Measurements from ENCODE around the gene NAE1. TPM values are rescaled to one million over a fixed set of nuclear protein-coding genes. Genes with fewer than 3 reads are reported as not detected.

Gene NAE1
- total RNA-seq, 1 experiment from 2014 or later: 129 TPM

GRCh38 chr16:66857437-66857836 is 26.7 kb upstream of the NAE1 start (continued):
- TF ChIP-seq, protein P1, sequence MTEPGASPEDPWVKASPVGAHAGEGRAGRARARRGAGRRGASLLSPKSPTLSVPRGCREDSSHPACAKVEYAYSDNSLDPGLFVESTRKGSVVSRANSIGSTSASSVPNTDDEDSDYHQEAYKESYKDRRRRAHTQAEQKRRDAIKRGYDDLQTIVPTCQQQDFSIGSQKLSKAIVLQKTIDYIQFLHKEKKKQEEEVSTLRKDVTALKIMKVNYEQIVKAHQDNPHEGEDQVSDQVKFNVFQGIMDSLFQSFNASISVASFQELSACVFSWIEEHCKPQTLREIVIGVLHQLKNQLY (CRISPR knock-in tag; IDR thresholded peaks at IDR 0.05): no peak
- TF ChIP-seq ZNF263 (CRISPR knock-in tag; IDR thresholded peaks at IDR 0.05; ENCODE audit: low read depth): no peak
- TF ChIP-seq, protein P2, sequence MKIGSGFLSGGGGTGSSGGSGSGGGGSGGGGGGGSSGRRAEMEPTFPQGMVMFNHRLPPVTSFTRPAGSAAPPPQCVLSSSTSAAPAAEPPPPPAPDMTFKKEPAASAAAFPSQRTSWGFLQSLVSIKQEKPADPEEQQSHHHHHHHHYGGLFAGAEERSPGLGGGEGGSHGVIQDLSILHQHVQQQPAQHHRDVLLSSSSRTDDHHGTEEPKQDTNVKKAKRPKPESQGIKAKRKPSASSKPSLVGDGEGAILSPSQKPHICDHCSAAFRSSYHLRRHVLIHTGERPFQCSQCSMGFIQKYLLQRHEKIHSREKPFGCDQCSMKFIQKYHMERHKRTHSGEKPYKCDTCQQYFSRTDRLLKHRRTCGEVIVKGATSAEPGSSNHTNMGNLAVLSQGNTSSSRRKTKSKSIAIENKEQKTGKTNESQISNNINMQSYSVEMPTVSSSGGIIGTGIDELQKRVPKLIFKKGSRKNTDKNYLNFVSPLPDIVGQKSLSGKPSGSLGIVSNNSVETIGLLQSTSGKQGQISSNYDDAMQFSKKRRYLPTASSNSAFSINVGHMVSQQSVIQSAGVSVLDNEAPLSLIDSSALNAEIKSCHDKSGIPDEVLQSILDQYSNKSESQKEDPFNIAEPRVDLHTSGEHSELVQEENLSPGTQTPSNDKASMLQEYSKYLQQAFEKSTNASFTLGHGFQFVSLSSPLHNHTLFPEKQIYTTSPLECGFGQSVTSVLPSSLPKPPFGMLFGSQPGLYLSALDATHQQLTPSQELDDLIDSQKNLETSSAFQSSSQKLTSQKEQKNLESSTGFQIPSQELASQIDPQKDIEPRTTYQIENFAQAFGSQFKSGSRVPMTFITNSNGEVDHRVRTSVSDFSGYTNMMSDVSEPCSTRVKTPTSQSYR (CRISPR knock-in tag; IDR thresholded peaks at IDR 0.05): no peak

DNA sequence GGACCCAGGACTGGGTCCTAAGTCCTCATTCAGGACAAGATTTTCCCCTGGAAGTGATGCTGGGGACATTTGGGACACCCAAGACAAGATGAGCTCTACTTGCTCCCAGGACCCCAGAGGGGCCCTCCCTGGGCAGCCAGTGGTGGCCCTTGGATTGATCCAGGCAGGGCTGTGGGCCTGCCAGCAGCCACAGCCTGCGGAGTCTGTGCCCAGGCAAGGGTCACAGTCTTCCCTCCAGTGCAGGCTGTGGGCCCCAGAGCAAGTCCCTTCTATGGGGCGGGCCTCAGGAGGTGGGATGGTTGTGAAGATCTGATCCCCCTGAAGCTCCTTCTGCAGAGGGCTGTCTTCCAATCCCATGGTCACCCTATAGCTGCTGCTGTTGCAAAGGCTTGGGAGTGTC is 26.0 kb upstream of the NAE1 start:
- ChIA-PET POLR2A (no interaction called here), CTCF (interaction anchor here (0.9 to 5.7 kb wide), 6 partner anchors 11 to 248 kb away, joined by 3 to 41 read pairs (median 9); partner anchors contain the start of gene NAE1)
- Mint-ChIP-seq H3K9me3 (no peaks in the 10 kb centered on the region), H3K36me3 (no peaks in the 10 kb centered on the region), H3K27me3 (ENCODE audit: low read depth) (no peaks in the 10 kb centered on the region; the same call in 1 of the 2 replicates), H3K4me3 (no peak overlapping the region), H3K4me1 (no peaks in the 10 kb centered on the region), H3K27ac (no peak overlapping the region)
- ATAC-seq: no peak
- no peak for DNase-seq (ENCODE audit: low spot score)
- TF ChIP-seq, protein P3, sequence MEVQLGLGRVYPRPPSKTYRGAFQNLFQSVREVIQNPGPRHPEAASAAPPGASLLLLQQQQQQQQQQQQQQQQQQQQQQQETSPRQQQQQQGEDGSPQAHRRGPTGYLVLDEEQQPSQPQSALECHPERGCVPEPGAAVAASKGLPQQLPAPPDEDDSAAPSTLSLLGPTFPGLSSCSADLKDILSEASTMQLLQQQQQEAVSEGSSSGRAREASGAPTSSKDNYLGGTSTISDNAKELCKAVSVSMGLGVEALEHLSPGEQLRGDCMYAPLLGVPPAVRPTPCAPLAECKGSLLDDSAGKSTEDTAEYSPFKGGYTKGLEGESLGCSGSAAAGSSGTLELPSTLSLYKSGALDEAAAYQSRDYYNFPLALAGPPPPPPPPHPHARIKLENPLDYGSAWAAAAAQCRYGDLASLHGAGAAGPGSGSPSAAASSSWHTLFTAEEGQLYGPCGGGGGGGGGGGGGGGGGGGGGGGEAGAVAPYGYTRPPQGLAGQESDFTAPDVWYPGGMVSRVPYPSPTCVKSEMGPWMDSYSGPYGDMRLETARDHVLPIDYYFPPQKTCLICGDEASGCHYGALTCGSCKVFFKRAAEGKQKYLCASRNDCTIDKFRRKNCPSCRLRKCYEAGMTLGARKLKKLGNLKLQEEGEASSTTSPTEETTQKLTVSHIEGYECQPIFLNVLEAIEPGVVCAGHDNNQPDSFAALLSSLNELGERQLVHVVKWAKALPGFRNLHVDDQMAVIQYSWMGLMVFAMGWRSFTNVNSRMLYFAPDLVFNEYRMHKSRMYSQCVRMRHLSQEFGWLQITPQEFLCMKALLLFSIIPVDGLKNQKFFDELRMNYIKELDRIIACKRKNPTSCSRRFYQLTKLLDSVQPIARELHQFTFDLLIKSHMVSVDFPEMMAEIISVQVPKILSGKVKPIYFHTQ (CRISPR knock-in tag; IDR thresholded peaks at IDR 0.05): no peak
- TF ChIP-seq NR1H2 (CRISPR knock-in tag; IDR thresholded peaks at IDR 0.05): no peak
- TF ChIP-seq, protein P4, sequence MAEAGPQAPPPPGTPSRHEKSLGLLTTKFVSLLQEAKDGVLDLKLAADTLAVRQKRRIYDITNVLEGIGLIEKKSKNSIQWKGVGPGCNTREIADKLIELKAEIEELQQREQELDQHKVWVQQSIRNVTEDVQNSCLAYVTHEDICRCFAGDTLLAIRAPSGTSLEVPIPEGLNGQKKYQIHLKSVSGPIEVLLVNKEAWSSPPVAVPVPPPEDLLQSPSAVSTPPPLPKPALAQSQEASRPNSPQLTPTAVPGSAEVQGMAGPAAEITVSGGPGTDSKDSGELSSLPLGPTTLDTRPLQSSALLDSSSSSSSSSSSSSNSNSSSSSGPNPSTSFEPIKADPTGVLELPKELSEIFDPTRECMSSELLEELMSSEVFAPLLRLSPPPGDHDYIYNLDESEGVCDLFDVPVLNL (CRISPR knock-in tag; IDR thresholded peaks at IDR 0.05; ENCODE audit: borderline replicate concordance, low read depth): no peak
- no peak for TF ChIP-seq ATF1 (CRISPR knock-in tag; IDR thresholded peaks at IDR 0.05)

- no peak for ATAC-seq
- no peak for TF ChIP-seq ZNF219 (CRISPR knock-in tag; IDR thresholded peaks at IDR 0.05; ENCODE audit: borderline replicate concordance)
- TF ChIP-seq TP53 (CRISPR knock-in tag; IDR thresholded peaks at IDR 0.05): no peak
- TF ChIP-seq GABPB1 (CRISPR knock-in tag; IDR thresholded peaks at IDR 0.05): no peak
- no peak for TF ChIP-seq ETV6 (CRISPR knock-in tag; IDR thresholded peaks at IDR 0.05)
Measured at GRCh38 chr16:66856184-66856730, 25.5 kb upstream of the NAE1 start.

More at GRCh38 chr16:66856184-66856730, 25.5 kb upstream of the NAE1 start:
- H3K4me1 Mint-ChIP-seq: no peaks in the 10 kb centered on the region
- CTCF ChIA-PET: interaction anchor here (0.5 to 5.7 kb wide), 6 partner anchors 12 to 248 kb away, joined by 3 to 41 read pairs (median 9); partner anchors contain the start of gene NAE1
- no peak for DNase-seq (ENCODE audit: low spot score)
- POLR2A ChIA-PET: no interaction called here
- no peaks in the 10 kb centered on the region; the same call in 1 of the 2 replicates for H3K27me3 Mint-ChIP-seq (ENCODE audit: low read depth)
- no peaks in the 10 kb centered on the region for H3K36me3 Mint-ChIP-seq
- no peak overlapping the region for H3K27ac Mint-ChIP-seq
- no peak overlapping the region for H3K4me3 Mint-ChIP-seq
- no peaks in the 10 kb centered on the region for H3K9me3 Mint-ChIP-seq
